H1 (cell line): ENCODE results near the gene TMBIM6. TPM values are rescaled to one million over a fixed set of nuclear protein-coding genes. Genes with fewer than 3 reads are reported as not detected.

Experiments
- CTCF ChIA-PET: fragments of 300-600 bp; sonication (Branson Sonifier 250); formaldehyde crosslinking; loops from one replicate; lab custom pipeline; 2021; ENCODE audit not compliant: partially characterized antibody; lab: Charles Lee
- POLR2A ChIA-PET: fragments of 300-600 bp; sonication (Branson Sonifier 250); formaldehyde crosslinking; loops from one replicate; lab custom pipeline; 2021; ENCODE audit warnings: inconsistent platforms; ENCODE audit not compliant: partially characterized antibody; lab: Charles Lee
- DNase-seq, 2 experiments: peaks; one replicate each; pipeline versions ENCODE4 v3.0.0 to v3.0.0-alpha.2; 2010 to 2022; ENCODE audit warnings: low spot score in 2 of 2, low read depth in 1 of 2, mixed read lengths in 1 of 2
- FAIRE-seq: peaks from 2 replicates; lab custom pipeline; 2011; peaks lifted over from hg19 to GRCh38; lab: Jason Lieb, UNC
- H2AFZ ChIP-seq: 2 replicates; pipeline ENCODE4 v1.8.1; 2012; ENCODE audit warnings: low read length, inconsistent platforms
- H2AK5ac ChIP-seq: 2 replicates; pipeline ENCODE4 v1.6.1; 2013; ENCODE audit warnings: low read depth, low read length
- H2BK120ac ChIP-seq: replicated peaks from 2 replicates; pipeline ENCODE3; 2013; ENCODE audit warnings: low read depth, low read length, inconsistent platforms
- H2BK12ac ChIP-seq: 2 replicates; pipeline ENCODE4 v1.6.1; 2013; ENCODE audit warnings: low read depth, low read length
- H2BK15ac ChIP-seq: 2 replicates; pipeline ENCODE4 v1.6.1; 2013; ENCODE audit warnings: low read length
- H2BK20ac ChIP-seq: 2 replicates; pipeline ENCODE4 v1.6.1; 2013; ENCODE audit warnings: low read length
- H2BK5ac ChIP-seq: 2 replicates; pipeline ENCODE4 v1.6.1; 2013; ENCODE audit warnings: low read depth, low read length
- H3K14ac ChIP-seq: 2 replicates; pipeline ENCODE4 v1.6.1; 2013; ENCODE audit warnings: inconsistent platforms; ENCODE audit not compliant: insufficient read length
- H3K18ac ChIP-seq: 2 replicates; pipeline ENCODE4 v1.6.1; 2013; ENCODE audit warnings: low read length; ENCODE audit errors: extremely low read depth
- H3K23ac ChIP-seq: 2 replicates; pipeline ENCODE4 v1.6.1; 2013; ENCODE audit warnings: inconsistent platforms; ENCODE audit not compliant: insufficient read length
- H3K23me2 ChIP-seq: 2 replicates; pipeline ENCODE4 v1.6.1; 2013; ENCODE audit warnings: low read depth, low read length
- H3K27ac ChIP-seq: 2 replicates; pipeline ENCODE4 v1.6.1; 2011; ENCODE audit warnings: low read depth, low read length, inconsistent platforms
- H3K27me3 ChIP-seq, 4 experiments: replicated peaks in 1 of 4; 1 replicate in 1 of 4; 2 replicates in 3 of 4; pipeline versions ENCODE4 v1.6.1 to v1.8.1; 2011 to 2013; ENCODE audit warnings: low read length in 3 of 4, mild to moderate bottlenecking in 3 of 4, inconsistent platforms in 2 of 4, mixed read lengths in 2 of 4, moderate library complexity in 1 of 4; ENCODE audit not compliant: control insufficient read depth in 3 of 4, insufficient read depth in 3 of 4; ENCODE audit errors: extremely low read depth in 1 of 4
- H3K36me3 ChIP-seq, 4 experiments: 2 replicates each; pipeline versions ENCODE4 v1.6.1 to v1.8.1; 2011 to 2013; ENCODE audit warnings: mild to moderate bottlenecking in 4 of 4, low read length in 3 of 4, moderate library complexity in 2 of 4, control low read depth in 1 of 4, inconsistent platforms in 1 of 4; ENCODE audit not compliant: insufficient read depth in 4 of 4, control insufficient read depth in 2 of 4
- H3K4ac ChIP-seq: replicated peaks from 2 replicates; pipeline ENCODE3; 2013; ENCODE audit warnings: low read length, low read depth, mixed read lengths, inconsistent platforms; ENCODE audit not compliant: insufficient read length
- H3K4me1 ChIP-seq, 4 experiments: replicated peaks in 1 of 4; 1 replicate in 1 of 4; 2 replicates in 3 of 4; pipeline versions ENCODE4 v1.6.1 to v1.8.1; 2011 to 2013; ENCODE audit warnings: low read length in 3 of 4, inconsistent platforms in 2 of 4, mixed read lengths in 1 of 4; ENCODE audit not compliant: insufficient read depth in 4 of 4, control insufficient read depth in 3 of 4
- H3K4me2 ChIP-seq, 2 experiments: 2 replicates each; pipeline versions ENCODE4 v1.6.1 to v1.8.1; 2011 to 2013; ENCODE audit warnings: low read depth in 2 of 2, low read length in 2 of 2, control low read depth in 1 of 2, inconsistent platforms in 1 of 2, mild to moderate bottlenecking in 1 of 2; ENCODE audit not compliant: insufficient read depth in 1 of 2
- H3K4me3 ChIP-seq, 4 experiments: fragments of 200-600, 300-600 bp in 1 of 4; sonication (generic), shearing (Covaris generic), sonication (Bioruptor Twin) in 1 of 4; 2 replicates each; pipeline versions ENCODE4 v1.5.1 to v1.8.1; 2011 to 2016; ENCODE audit warnings: low read length in 4 of 4, low read depth in 3 of 4, control low read depth in 2 of 4, inconsistent platforms in 2 of 4, mild to moderate bottlenecking in 2 of 4, mixed read lengths in 1 of 4, moderate library complexity in 1 of 4; ENCODE audit not compliant: insufficient read depth in 2 of 4; ENCODE audit errors: extremely low read depth in 1 of 4
- H3K56ac ChIP-seq: replicated peaks from 2 replicates; pipeline ENCODE3; 2013; ENCODE audit warnings: low read depth, mild to moderate bottlenecking, mixed read lengths, low read length, inconsistent platforms; ENCODE audit not compliant: insufficient read length
- H3K79me1 ChIP-seq: 2 replicates; pipeline ENCODE4 v1.6.1; 2013; ENCODE audit warnings: low read depth, low read length, control low read depth
- H3K79me2 ChIP-seq, 2 experiments: 2 replicates each; pipeline versions ENCODE4 v1.6.1 to v1.8.1; 2012 to 2013; ENCODE audit warnings: low read length in 2 of 2, mild to moderate bottlenecking in 2 of 2, inconsistent platforms in 1 of 2; ENCODE audit not compliant: insufficient read depth in 2 of 2, control insufficient read depth in 1 of 2
- H3K9ac ChIP-seq, 4 experiments: replicated peaks in 1 of 4; 1 replicate in 1 of 4; 2 replicates in 3 of 4; pipeline versions ENCODE4 v1.6.1 to v1.8.1; 2011 to 2013; ENCODE audit warnings: low read depth in 3 of 4, low read length in 3 of 4, control low read depth in 2 of 4, mild to moderate bottlenecking in 2 of 4, moderate library complexity in 2 of 4, inconsistent platforms in 1 of 4; ENCODE audit errors: extremely low read depth in 1 of 4
- H3K9me3 ChIP-seq, 2 experiments: 2 replicates each; pipeline versions ENCODE4 v1.6.1 to v1.8.1; 2012 to 2013; ENCODE audit warnings: mild to moderate bottlenecking in 2 of 2, moderate library complexity in 2 of 2, control low read depth in 1 of 2, inconsistent platforms in 1 of 2, low read depth in 1 of 2, low read length in 1 of 2, mixed read lengths in 1 of 2; ENCODE audit not compliant: insufficient read depth in 2 of 2
- H4K20me1 ChIP-seq, 2 experiments: replicated peaks in 1 of 2; 2 replicates each; pipeline versions ENCODE3 to v1.8.1; 2011 to 2013; ENCODE audit warnings: inconsistent platforms in 2 of 2, low read length in 2 of 2, mild to moderate bottlenecking in 1 of 2; ENCODE audit not compliant: insufficient read depth in 2 of 2, control insufficient read depth in 1 of 2
- H4K5ac ChIP-seq: 2 replicates; pipeline ENCODE4 v1.6.1; 2013; ENCODE audit warnings: low read length, low read depth, mixed read lengths, inconsistent platforms; ENCODE audit not compliant: insufficient read length
- H4K8ac ChIP-seq: 2 replicates; pipeline ENCODE4 v1.8.0; 2013; ENCODE audit warnings: mild to moderate bottlenecking, moderate library complexity, low read length, inconsistent platforms; ENCODE audit not compliant: insufficient read depth; ENCODE audit errors: extremely low read depth
- H4K91ac ChIP-seq: replicated peaks from 2 replicates; pipeline ENCODE3; 2013; ENCODE audit warnings: low read length, mixed read lengths, inconsistent platforms; ENCODE audit not compliant: insufficient read length
- RAD21 ChIP-seq, 2 experiments: IDR thresholded peaks in 1 of 2; conservative IDR thresholded peaks in 1 of 2; 2 replicates each; pipeline ENCODE4 v1.6.1; 2011; ENCODE audit warnings: low read depth in 2 of 2, low read length in 2 of 2, improper control_type of control experiment in 1 of 2, inconsistent platforms in 1 of 2, mild to moderate bottlenecking in 1 of 2, moderate library complexity in 1 of 2
- TAF1 ChIP-seq: IDR thresholded peaks from 2 replicates; pipeline ENCODE4 v1.6.1; 2011; ENCODE audit warnings: mild to moderate bottlenecking, low read depth, low read length
- WGBS, 2 experiments: shearing (Covaris generic) in 1 of 2; methylation state at CpG; one replicate each; pipeline versions ENCODE4 v1.1.6 to v1.1.7; 2013 to 2015; ENCODE audit warnings: low lambda C conversion rate in 2 of 2, mixed read lengths in 2 of 2, inconsistent platforms in 1 of 2, low coverage in 1 of 2, missing lambda C conversion rate in 1 of 2; ENCODE audit not compliant: insufficient replicate concordance in 2 of 2, insufficient coverage in 1 of 2, insufficient read length in 1 of 2; ENCODE audit errors: extremely low coverage in 1 of 2, missing lambda C conversion rate in 1 of 2; 5-methylcytosine and 5-hydroxymethylcytosine counted together
- polyA plus RNA-seq, 7 experiments: library from polyadenylated mRNA; depleted of rRNA in 3 of 7; stranded (reverse) in 5 of 7; unstranded in 2 of 7; fragments of >200 nt in 5 of 7; fragments of 200-250 nt in 2 of 7; gene quantifications; 1 replicate in 5 of 7; 2 replicates in 1 of 7; 4 replicates in 1 of 7; pipeline versions ENCODE4 v1.2.1 to v1.2.3, GENCODE V29; 2011 to 2013; ENCODE audit warnings: missing spikeins in 2 of 7, mixed read lengths in 2 of 7
- total RNA-seq: library from RNA; stranded (reverse); fragmentation: NEBNext Ultra II Directional; extraction: Animal tissue kit (Norgen Biotek cat#: 25700); gene quantifications from 2 replicates; pipeline ENCODE4 v1.2.1, GENCODE V29; 2021
- TF ChIP-seq, protein P1 (sequence below), 3 experiments: IDR thresholded peaks; 1 replicate in 2 of 3; 2 replicates in 1 of 3; pipeline versions ENCODE4 v1.5.1 to v1.6.1; 2011; ENCODE audit warnings: low read length in 3 of 3, mild to moderate bottlenecking in 3 of 3, inconsistent platforms in 2 of 3, low read depth in 1 of 3, moderate library complexity in 1 of 3; ENCODE audit not compliant: insufficient read depth in 1 of 3; ENCODE audit errors: control extremely low read depth in 1 of 3

TMBIM6 gene
- total and polyA plus RNA-seq, 2 of the 8 experiments (the other 6 are each of a cell fraction or from before 2014, with no cell fraction given), result 423 to 556 TPM

DNA sequence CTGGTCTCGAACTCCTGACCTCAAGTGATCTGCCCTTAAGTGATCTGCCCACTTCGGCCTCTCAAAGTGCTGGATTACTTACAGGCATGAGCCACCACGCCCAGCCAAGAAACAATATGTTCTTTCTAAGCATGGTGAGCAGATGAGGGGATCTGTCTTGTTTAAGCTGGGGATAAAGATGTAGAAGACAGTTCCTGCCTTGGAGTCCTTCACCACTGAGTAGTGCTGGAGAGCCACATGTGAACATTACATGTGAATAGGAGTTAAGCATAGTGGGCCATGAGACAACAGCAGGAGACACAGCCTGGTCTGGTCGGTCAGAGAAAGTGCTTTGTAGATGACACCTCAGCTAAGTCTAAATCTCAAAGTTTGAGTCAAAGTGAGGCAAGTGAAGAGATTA lies 26.0 kb downstream of the TMBIM6 start:
- no peak for DNase-seq
- Histone ChIP-seq H2BK15ac (peak overlapping the region; percentile 72; the same call in 1 of the 2 replicates), H2AFZ (no peak overlapping the region), H3K36me3 (peaks cover 12 to 23% (median 18%) of the 10 kb centered on the region in 4 experiments), H2BK120ac (no peak overlapping the region), H2BK5ac (no peak overlapping the region), H3K9ac (no peak overlapping the region), H3K27ac (no peak overlapping the region), H3K79me1 (no peaks in the 10 kb centered on the region), H3K79me2 (no peaks in the 10 kb centered on the region), H3K56ac (no peak overlapping the region), H4K20me1 (peaks cover 0 to 9% of the 10 kb centered on the region in 2 experiments), H3K4ac (no peak overlapping the region), H3K14ac (no peak overlapping the region), H3K27me3 (no peaks in the 10 kb centered on the region), H4K5ac (no peak overlapping the region), H3K9me3 (no peaks in the 10 kb centered on the region), H2AK5ac (no peak overlapping the region)
- WGBS, 2 experiments, result 84% methylated on average over 4 of the region's 4 CpGs; no CpG with 5 or more reads in 1 of the 2 experiments
- CTCF ChIA-PET, result interaction anchor here (0.7 to 14.5 kb wide), 11 partner anchors 10 to 162 kb away, joined by 3 to 119 read pairs (median 4); partner anchors contain the start of gene NCKAP5L
- FAIRE-seq, result no peak
- TF ChIP-seq TAF1 (no peak), RAD21 (IDR thresholded peaks at IDR 0.05 in 1 of 2, conservative IDR thresholded peaks at IDR 0.05 in 1 of 2; ENCODE audit: low read depth in 2 of 2, low read length in 2 of 2) (0 out of 4 replicates have a peak, but pooled peaks of 1 of the 2 experiments have one; percentile 7)
- TF ChIP-seq, protein P1, sequence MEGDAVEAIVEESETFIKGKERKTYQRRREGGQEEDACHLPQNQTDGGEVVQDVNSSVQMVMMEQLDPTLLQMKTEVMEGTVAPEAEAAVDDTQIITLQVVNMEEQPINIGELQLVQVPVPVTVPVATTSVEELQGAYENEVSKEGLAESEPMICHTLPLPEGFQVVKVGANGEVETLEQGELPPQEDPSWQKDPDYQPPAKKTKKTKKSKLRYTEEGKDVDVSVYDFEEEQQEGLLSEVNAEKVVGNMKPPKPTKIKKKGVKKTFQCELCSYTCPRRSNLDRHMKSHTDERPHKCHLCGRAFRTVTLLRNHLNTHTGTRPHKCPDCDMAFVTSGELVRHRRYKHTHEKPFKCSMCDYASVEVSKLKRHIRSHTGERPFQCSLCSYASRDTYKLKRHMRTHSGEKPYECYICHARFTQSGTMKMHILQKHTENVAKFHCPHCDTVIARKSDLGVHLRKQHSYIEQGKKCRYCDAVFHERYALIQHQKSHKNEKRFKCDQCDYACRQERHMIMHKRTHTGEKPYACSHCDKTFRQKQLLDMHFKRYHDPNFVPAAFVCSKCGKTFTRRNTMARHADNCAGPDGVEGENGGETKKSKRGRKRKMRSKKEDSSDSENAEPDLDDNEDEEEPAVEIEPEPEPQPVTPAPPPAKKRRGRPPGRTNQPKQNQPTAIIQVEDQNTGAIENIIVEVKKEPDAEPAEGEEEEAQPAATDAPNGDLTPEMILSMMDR (IDR thresholded peaks at IDR 0.05; ENCODE audit: control extremely low read depth in 1 of 3, insufficient read depth in 1 of 3, low read depth in 1 of 3, low read length in 3 of 3), result peak in 1 of 3 experiments; percentile 0; a peak in 1 of 4 replicates
- TF ChIP-seq, all 59 proteins: peak for 2
- Histone ChIP-seq H2BK20ac (no peak overlapping the region), H3K4me1 (peaks cover 0 to 4% (median 0%) of the 10 kb centered on the region in 4 experiments; a peak in 1 of 7 replicates), H3K4me3 (no peak overlapping the region), H2BK12ac (no peak overlapping the region), H3K23me2 (no peaks in the 10 kb centered on the region), H4K8ac (peak overlapping the region; percentile 48; the same call in 1 of the 2 replicates), H4K91ac (no peak overlapping the region), H3K18ac (no peak overlapping the region), H3K4me2 (no peak overlapping the region), H3K23ac (no peak overlapping the region)
- POLR2A ChIA-PET, result interaction anchor here (0.7 to 4.2 kb wide), 6 partner anchors 10 to 125 kb away, joined by 3 to 20 read pairs (median 4); partner anchors contain the start of gene TMBIM6
